MM.1S (cell line): ENCODE results near the gene BBIP1.

Experiments used
- DNase-seq: peaks from one replicate; pipeline ENCODE4 v3.0.0-alpha.2; 2015
- H2AFZ ChIP-seq: fragments of 300-600 bp; sonication (generic); 2 replicates; pipeline ENCODE4 v1.6.0; 2016; ENCODE audit warnings: antibody characterized with exemption, low read length
- H3F3A ChIP-seq: fragments of 300-600 bp; sonication (generic); 2 replicates; pipeline ENCODE4 v1.6.1; 2016; ENCODE audit warnings: mild to moderate bottlenecking, antibody characterized with exemption, low read length, moderate library complexity, mixed read lengths; ENCODE audit not compliant: insufficient read depth
- H3K27ac ChIP-seq: fragments of 300-600 bp; sonication (generic); 2 replicates; pipeline ENCODE4 v1.5.1; 2016; ENCODE audit warnings: mild to moderate bottlenecking, low read length
- H3K27me3 ChIP-seq: fragments of 300-600 bp; sonication (generic); replicated peaks from 2 replicates; pipeline ENCODE4 v1.6.0; 2016; ENCODE audit warnings: low read length; ENCODE audit not compliant: insufficient read depth
- H3K36me3 ChIP-seq: fragments of 300-600 bp; sonication (generic); replicated peaks from 2 replicates; pipeline ENCODE4 v1.6.1; 2016; ENCODE audit warnings: mild to moderate bottlenecking, low read length, mixed read lengths; ENCODE audit not compliant: insufficient read depth
- H3K4me1 ChIP-seq: fragments of 300-600 bp; sonication (generic); 2 replicates; pipeline ENCODE4 v1.6.1; 2016; ENCODE audit warnings: low read length, mixed read lengths
- H3K4me2 ChIP-seq: fragments of 300-600 bp; sonication (generic); 2 replicates; pipeline ENCODE4 v1.6.0; 2016; ENCODE audit warnings: low read depth, low read length
- H3K4me3 ChIP-seq: fragments of 300-600 bp; sonication (generic); 2 replicates; pipeline ENCODE4 v1.5.1; 2016; ENCODE audit warnings: low read length, mixed read lengths
- H3K79me2 ChIP-seq: fragments of 300-600 bp; sonication (generic); 2 replicates; pipeline ENCODE4 v1.6.1; 2016; ENCODE audit warnings: mixed run types, low read length, mixed read lengths
- H3K9ac ChIP-seq: fragments of 300-600 bp; sonication (generic); 2 replicates; pipeline ENCODE4 v1.6.1; 2016; ENCODE audit warnings: low read length, mixed read lengths
- H3K9me2 ChIP-seq: fragments of 300-600 bp; sonication (generic); replicated peaks from 2 replicates; pipeline ENCODE4 v1.6.1; 2016; ENCODE audit warnings: mild to moderate bottlenecking, low read length, mixed read lengths; ENCODE audit not compliant: insufficient read depth
- H3K9me3 ChIP-seq: fragments of 300-600 bp; sonication (generic); replicated peaks from 2 replicates; pipeline ENCODE4 v1.6.1; 2016; ENCODE audit warnings: mild to moderate bottlenecking, low read length, mixed read lengths; ENCODE audit not compliant: insufficient read depth
- H4K20me1 ChIP-seq: fragments of 300-600 bp; sonication (generic); 2 replicates; pipeline ENCODE4 v1.6.1; 2016; ENCODE audit warnings: mild to moderate bottlenecking, low read length, moderate library complexity, mixed read lengths; ENCODE audit not compliant: insufficient read depth
- EZH2 ChIP-seq: fragments of 300-600 bp; sonication (generic); optimal IDR thresholded peaks from 2 replicates; pipeline ENCODE3; 2017; ENCODE audit warnings: low read depth, mild to moderate bottlenecking, antibody characterized with exemption, low read length, mixed read lengths
- EZH2phosphoT487 ChIP-seq: fragments of 300-600 bp; sonication (generic); IDR thresholded peaks from 2 replicates; pipeline ENCODE4 v1.6.1; 2018; ENCODE audit warnings: antibody characterized with exemption, low read length
- TF ChIP-seq, protein P1 (sequence below): fragments of 300-600 bp; sonication (generic); IDR thresholded peaks from 2 replicates; pipeline ENCODE4 v1.5.1; 2016; ENCODE audit warnings: antibody characterized with exemption, low read length, mixed read lengths

The BBIP1 gene

DNA sequence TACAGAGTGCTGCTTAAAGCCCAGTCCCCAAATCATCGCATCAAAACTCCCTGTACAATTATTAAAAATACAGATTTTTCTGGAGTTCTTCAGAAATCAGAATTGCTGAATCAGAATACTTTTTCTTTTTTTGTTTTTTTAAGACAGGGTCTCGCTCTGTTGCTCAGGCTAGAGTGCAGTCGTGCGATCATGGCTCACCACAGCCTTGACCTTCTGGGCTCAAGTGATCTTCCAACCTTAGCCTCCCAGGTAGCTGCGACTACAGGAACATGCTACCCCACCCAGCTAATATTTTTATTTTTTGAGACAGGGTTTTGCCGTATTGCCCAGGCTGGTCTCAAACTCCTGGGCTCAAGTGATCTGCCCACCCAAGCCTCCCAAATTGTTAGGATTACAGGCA is 3.9 kb downstream of the BBIP1 start:
- Histone ChIP-seq H3K36me3 (no peaks in the 10 kb centered on the region), H3K4me2 (no peak overlapping the region), H3K4me3 (no peak overlapping the region), H3K27me3 (no peaks in the 10 kb centered on the region), H3K9me2 (no peaks in the 10 kb centered on the region), H2AFZ (no peak overlapping the region), H3F3A (peaks cover 13% of the 10 kb centered on the region), H4K20me1 (no peaks in the 10 kb centered on the region), H3K9ac (no peak overlapping the region), H3K79me2 (peaks cover 20% of the 10 kb centered on the region), H3K27ac (no peak overlapping the region), H3K9me3 (no peaks in the 10 kb centered on the region), H3K4me1 (peaks cover 4% of the 10 kb centered on the region; the same call in 1 of the 2 replicates)
- no peak for DNase-seq
- TF ChIP-seq, protein P1, sequence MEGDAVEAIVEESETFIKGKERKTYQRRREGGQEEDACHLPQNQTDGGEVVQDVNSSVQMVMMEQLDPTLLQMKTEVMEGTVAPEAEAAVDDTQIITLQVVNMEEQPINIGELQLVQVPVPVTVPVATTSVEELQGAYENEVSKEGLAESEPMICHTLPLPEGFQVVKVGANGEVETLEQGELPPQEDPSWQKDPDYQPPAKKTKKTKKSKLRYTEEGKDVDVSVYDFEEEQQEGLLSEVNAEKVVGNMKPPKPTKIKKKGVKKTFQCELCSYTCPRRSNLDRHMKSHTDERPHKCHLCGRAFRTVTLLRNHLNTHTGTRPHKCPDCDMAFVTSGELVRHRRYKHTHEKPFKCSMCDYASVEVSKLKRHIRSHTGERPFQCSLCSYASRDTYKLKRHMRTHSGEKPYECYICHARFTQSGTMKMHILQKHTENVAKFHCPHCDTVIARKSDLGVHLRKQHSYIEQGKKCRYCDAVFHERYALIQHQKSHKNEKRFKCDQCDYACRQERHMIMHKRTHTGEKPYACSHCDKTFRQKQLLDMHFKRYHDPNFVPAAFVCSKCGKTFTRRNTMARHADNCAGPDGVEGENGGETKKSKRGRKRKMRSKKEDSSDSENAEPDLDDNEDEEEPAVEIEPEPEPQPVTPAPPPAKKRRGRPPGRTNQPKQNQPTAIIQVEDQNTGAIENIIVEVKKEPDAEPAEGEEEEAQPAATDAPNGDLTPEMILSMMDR: no peak
- TF ChIP-seq EZH2phosphoT487 (no peak), EZH2 (no peak)

DNA sequence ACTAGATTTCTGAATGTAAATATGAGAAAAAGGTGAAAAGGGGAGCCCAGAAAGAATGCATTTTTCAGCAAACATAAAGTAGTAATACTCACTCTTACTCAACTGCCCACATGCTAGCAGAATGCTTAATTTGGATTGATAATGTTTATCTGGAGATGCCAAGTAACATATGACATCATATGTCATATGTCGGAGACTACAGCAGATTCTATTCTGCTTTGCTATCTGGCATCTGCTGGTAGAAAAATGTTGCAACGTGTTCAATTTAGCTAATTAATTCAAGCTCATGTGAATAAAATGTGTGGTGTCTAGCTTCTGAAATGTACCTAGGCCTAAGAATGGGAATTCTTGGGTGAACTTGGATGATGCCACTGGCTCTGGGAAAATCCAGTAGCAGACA is 4.5 kb downstream of the BBIP1 start:
- no peak overlapping the region for H3K27ac ChIP-seq
- no peaks in the 10 kb centered on the region for H4K20me1 ChIP-seq

DNA sequence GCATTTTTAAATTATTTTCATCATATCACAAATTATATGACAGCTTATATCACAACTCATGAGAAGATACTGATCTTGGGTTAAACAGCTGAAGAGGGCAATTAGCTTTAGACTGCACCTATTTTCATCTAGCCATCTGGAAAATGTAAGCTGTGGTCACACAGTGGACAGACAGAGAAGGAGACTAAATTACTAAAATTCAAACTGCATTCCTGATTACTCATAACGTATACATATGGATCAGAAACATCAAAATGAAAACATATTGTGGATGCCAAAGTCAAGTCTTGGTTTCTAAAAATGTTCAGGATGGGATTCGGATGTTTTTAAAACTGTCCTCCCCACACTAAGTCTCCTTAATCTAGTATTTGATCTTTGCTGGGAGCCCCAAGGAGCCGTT is 6.6 kb downstream of the BBIP1 start:
- H3K9ac ChIP-seq: no peak overlapping the region
- no peak for DNase-seq
- no peak overlapping the region for H3K27ac ChIP-seq
- no peak overlapping the region for H2AFZ ChIP-seq
- H3K4me2 ChIP-seq: no peak overlapping the region
- H3K27me3 ChIP-seq: no peaks in the 10 kb centered on the region
- no peaks in the 10 kb centered on the region for H3F3A ChIP-seq
- no peaks in the 10 kb centered on the region for H3K4me1 ChIP-seq
- 0 out of 2 replicates have a peak, but pooled peaks cover 10% of the 10 kb centered on the region for H3K79me2 ChIP-seq
- H3K4me3 ChIP-seq: no peak overlapping the region
- TF ChIP-seq, protein P1: no peak
- TF ChIP-seq EZH2 (no peak), EZH2phosphoT487 (no peak)
- no peaks in the 10 kb centered on the region for H3K9me3 ChIP-seq
- no peaks in the 10 kb centered on the region for H3K36me3 ChIP-seq
- no peaks in the 10 kb centered on the region for H4K20me1 ChIP-seq
- no peaks in the 10 kb centered on the region for H3K9me2 ChIP-seq

More for the DNA sequence above, 4.5 kb downstream of the BBIP1 start:
- Histone ChIP-seq H3K9ac (no peak overlapping the region), H3K4me2 (no peak overlapping the region), H3K79me2 (peaks cover 18% of the 10 kb centered on the region; the same call in 1 of the 2 replicates), H2AFZ (no peak overlapping the region), H3F3A (peaks cover 12% of the 10 kb centered on the region), H3K36me3 (no peaks in the 10 kb centered on the region), H3K9me2 (no peaks in the 10 kb centered on the region), H3K9me3 (no peaks in the 10 kb centered on the region), H3K4me1 (peaks cover 4% of the 10 kb centered on the region; the same call in 1 of the 2 replicates), H3K4me3 (no peak overlapping the region), H3K27me3 (no peaks in the 10 kb centered on the region)
- TF ChIP-seq EZH2 (no peak), EZH2phosphoT487 (no peak)
- TF ChIP-seq, protein P1: no peak
- no peak for DNase-seq
